Tibial nerve (tissue), 4 donors: ENCODE results near the gene WIPF3. TPM values are rescaled to one million over a fixed set of nuclear protein-coding genes. Genes with fewer than 3 reads are reported as not detected.

Experiments used
- DNase-seq, 2 donors: peaks; one replicate each; pipeline ENCODE4 v3.0.0-alpha.2; 2019; ENCODE audit warnings: low spot score in 2 of 2
- H3K27ac ChIP-seq, 4 donors: fragments of 200-600 bp; sonication (generic) in 3 of 4; one replicate each; pipeline ENCODE4 v1.5.1; 2017 to 2019; ENCODE audit warnings: mild to moderate bottlenecking in 1 of 4
- H3K27me3 ChIP-seq, 2 donors: fragments of 200-600 bp; sonication (generic) in 1 of 2; one replicate each; pipeline versions ENCODE4 v1.5.1 to v1.6.0; 2017 to 2019
- H3K36me3 ChIP-seq, 3 donors: fragments of 200-600 bp; sonication (generic); one replicate each; pipeline ENCODE4 v1.5.1; 2018 to 2019
- H3K4me1 ChIP-seq, 4 donors: fragments of 200-600 bp; sonication (generic) in 3 of 4; one replicate each; pipeline ENCODE4 v1.5.1; 2017 to 2019
- H3K4me3 ChIP-seq, 4 donors: fragments of 200-600 bp; sonication (generic) in 3 of 4; one replicate each; pipeline ENCODE4 v1.5.1; 2017 to 2019; ENCODE audit warnings: mild to moderate bottlenecking in 1 of 4, moderate library complexity in 1 of 4
- H3K9me3 ChIP-seq, 4 donors: fragments of 200-600 bp; sonication (generic) in 3 of 4; one replicate each; pipeline ENCODE4 v1.5.1; 2017 to 2019
- EP300 ChIP-seq, 2 donors: sonication (generic); formaldehyde crosslinking; IDR thresholded peaks; one replicate each; pipeline ENCODE4 v1.6.1; 2017; ENCODE audit warnings: antibody characterized with exemption in 2 of 2, mild to moderate bottlenecking in 1 of 2
- POLR2A ChIP-seq, 2 donors: fragments of 450-650 bp; IDR thresholded peaks; one replicate each; pipeline ENCODE4 v1.6.1; 2017; ENCODE audit warnings: antibody characterized with exemption in 2 of 2, mild to moderate bottlenecking in 2 of 2, moderate library complexity in 2 of 2
- WGBS, 2 donors: methylation state at CpG; one replicate each; pipeline ENCODE4 v1.1.5; 2018; 5-methylcytosine and 5-hydroxymethylcytosine counted together
- total RNA-seq, 4 donors: library from RNA; depleted of rRNA; stranded (reverse); fragments of >200 nt; gene quantifications; one replicate each; pipeline ENCODE4 v1.1.0, GENCODE V29; 2016
- TF ChIP-seq, protein P1 (sequence below), 5 experiments: fragments of 200-600 bp in 3 of 5; fragments of 450-650 bp in 2 of 5; sonication (generic) in 3 of 5; IDR thresholded peaks; one replicate each; pipeline ENCODE4 v1.5.1; 2016 to 2019; ENCODE audit warnings: antibody characterized with exemption in 5 of 5, mild to moderate bottlenecking in 3 of 5, moderate library complexity in 2 of 5

The WIPF3 gene
- total RNA-seq, 4 donors from 2014 or later, result 2.4 to 4.2 (median 3.7) TPM

DNA sequence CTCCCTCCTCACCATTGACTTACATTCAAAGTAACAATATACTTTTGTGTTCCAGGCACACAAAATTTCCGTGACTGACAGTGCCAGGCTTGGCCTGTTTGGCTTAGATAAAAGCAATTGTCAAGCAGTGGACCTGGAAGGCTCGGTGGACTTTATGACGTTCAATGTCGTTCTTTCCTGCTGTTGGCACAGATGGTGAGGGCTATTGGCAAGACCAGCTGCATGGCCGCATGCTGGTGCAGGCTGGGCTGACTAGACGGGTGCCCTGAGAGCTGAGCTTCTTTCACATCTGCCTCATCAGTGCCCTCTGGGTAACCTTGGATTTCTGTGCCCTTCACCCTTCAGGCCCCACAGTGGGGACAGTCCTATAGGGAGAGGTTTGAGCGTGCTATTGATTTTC is 45.2 kb downstream of the WIPF3 start:
- no peaks in the 10 kb centered on the region for H3K27me3 ChIP-seq
- no peak overlapping the region for H3K4me3 ChIP-seq
- no peaks in the 10 kb centered on the region for H3K9me3 ChIP-seq
- H3K36me3 ChIP-seq, result no peaks in the 10 kb centered on the region
- DNase-seq, result no peak
- TF ChIP-seq EP300 (IDR thresholded peaks at IDR 0.05), result no peak
- TF ChIP-seq POLR2A (IDR thresholded peaks at IDR 0.05), result no peak
- TF ChIP-seq, protein P1, sequence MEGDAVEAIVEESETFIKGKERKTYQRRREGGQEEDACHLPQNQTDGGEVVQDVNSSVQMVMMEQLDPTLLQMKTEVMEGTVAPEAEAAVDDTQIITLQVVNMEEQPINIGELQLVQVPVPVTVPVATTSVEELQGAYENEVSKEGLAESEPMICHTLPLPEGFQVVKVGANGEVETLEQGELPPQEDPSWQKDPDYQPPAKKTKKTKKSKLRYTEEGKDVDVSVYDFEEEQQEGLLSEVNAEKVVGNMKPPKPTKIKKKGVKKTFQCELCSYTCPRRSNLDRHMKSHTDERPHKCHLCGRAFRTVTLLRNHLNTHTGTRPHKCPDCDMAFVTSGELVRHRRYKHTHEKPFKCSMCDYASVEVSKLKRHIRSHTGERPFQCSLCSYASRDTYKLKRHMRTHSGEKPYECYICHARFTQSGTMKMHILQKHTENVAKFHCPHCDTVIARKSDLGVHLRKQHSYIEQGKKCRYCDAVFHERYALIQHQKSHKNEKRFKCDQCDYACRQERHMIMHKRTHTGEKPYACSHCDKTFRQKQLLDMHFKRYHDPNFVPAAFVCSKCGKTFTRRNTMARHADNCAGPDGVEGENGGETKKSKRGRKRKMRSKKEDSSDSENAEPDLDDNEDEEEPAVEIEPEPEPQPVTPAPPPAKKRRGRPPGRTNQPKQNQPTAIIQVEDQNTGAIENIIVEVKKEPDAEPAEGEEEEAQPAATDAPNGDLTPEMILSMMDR (IDR thresholded peaks at IDR 0.05), result no peak
- no peaks in the 10 kb centered on the region for H3K4me1 ChIP-seq
- H3K27ac ChIP-seq, result no peak overlapping the region
- 72% methylated on average over 6 to 7 of the region's 7 CpGs for WGBS, 2 donors

- Histone ChIP-seq H3K9me3 (no peaks in the 10 kb centered on the region), H3K4me3 (no peak overlapping the region), H3K4me1 (no peaks in the 10 kb centered on the region), H3K36me3 (no peaks in the 10 kb centered on the region), H3K27ac (no peak overlapping the region), H3K27me3 (no peaks in the 10 kb centered on the region)
- WGBS, 2 donors, result 92 to 100% methylated on average over 1 of the region's 1 CpG
- DNase-seq, result no peak
- TF ChIP-seq EP300 (IDR thresholded peaks at IDR 0.05), result no peak
- TF ChIP-seq POLR2A (IDR thresholded peaks at IDR 0.05), result no peak
- TF ChIP-seq, protein P1 (IDR thresholded peaks at IDR 0.05), result no peak
These were observed 46.1 kb downstream of the WIPF3 start for GRCh38 chr7:29852457-29852856.

DNA sequence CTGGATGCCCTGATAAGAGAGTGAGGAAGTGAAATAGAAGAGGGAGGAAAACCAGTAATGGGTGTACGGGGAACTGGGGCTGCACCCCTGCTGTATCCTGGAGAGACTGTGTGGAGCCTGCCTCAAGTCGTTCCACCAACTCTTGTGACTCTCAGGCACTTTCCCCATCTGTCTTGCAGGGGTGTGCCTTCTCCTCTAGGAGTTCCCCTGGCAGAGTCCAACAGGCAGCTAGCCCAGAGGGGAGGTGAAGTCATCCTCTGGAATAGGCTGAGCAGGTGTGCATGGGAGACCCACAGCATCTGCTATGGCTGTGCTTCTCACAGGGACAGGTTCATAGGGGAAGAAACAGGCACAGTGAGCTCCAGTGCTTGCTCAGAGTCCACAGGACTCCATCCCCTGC is 46.8 kb downstream of the WIPF3 start:
- Histone ChIP-seq H3K4me3 (no peak overlapping the region), H3K27ac (no peak overlapping the region), H3K27me3 (no peaks in the 10 kb centered on the region), H3K4me1 (no peaks in the 10 kb centered on the region), H3K36me3 (no peaks in the 10 kb centered on the region), H3K9me3 (no peaks in the 10 kb centered on the region)
- WGBS, 2 donors, result 61 to 70% methylated on average over 2 of the region's 2 CpGs
- no peak for DNase-seq
- no peak for TF ChIP-seq POLR2A (IDR thresholded peaks at IDR 0.05)
- TF ChIP-seq, protein P1 (IDR thresholded peaks at IDR 0.05), result no peak
- no peak for TF ChIP-seq EP300 (IDR thresholded peaks at IDR 0.05)

- Histone ChIP-seq H3K4me3 (no peak overlapping the region), H3K9me3 (no peaks in the 10 kb centered on the region), H3K27ac (no peak overlapping the region), H3K27me3 (no peaks in the 10 kb centered on the region), H3K36me3 (no peaks in the 10 kb centered on the region), H3K4me1 (no peaks in the 10 kb centered on the region)
- no peak for DNase-seq
- no peak for TF ChIP-seq POLR2A (IDR thresholded peaks at IDR 0.05)
- TF ChIP-seq, protein P1 (IDR thresholded peaks at IDR 0.05), result no peak
- 87 to 89% methylated on average over 9 of the region's 9 CpGs for WGBS, 2 donors
These were observed 47.5 kb downstream of the WIPF3 start for GRCh38 chr7:29853789-29854188.

GRCh38 chr7:29854257-29854938 is 48.1 kb downstream of the WIPF3 start:
- Histone ChIP-seq H3K36me3 (no peaks in the 10 kb centered on the region), H3K27me3 (no peaks in the 10 kb centered on the region), H3K4me3 (no peak overlapping the region), H3K27ac (no peak overlapping the region), H3K4me1 (no peaks in the 10 kb centered on the region), H3K9me3 (no peaks in the 10 kb centered on the region)
- TF ChIP-seq, protein P1 (IDR thresholded peaks at IDR 0.05), result no peak
- TF ChIP-seq EP300 (IDR thresholded peaks at IDR 0.05) (no peak), POLR2A (IDR thresholded peaks at IDR 0.05) (no peak)
- 46 to 59% methylated on average over 8 of the region's 8 CpGs for WGBS, 2 donors
- no peak for DNase-seq
